ENCODE data around the gene MOB3A.
A peak's percentile ranks its signal among the peaks of the same experiment; 100 is the strongest.

The MOB3A gene

GRCh38 chr19:2055931-2056836, 39.9 kb downstream of the MOB3A start:
- DNase-seq (ENCODE audit: low read depth): peak; percentile 51

GRCh38 chr19:2054763-2055162, 41.4 kb downstream of the MOB3A start:
- no peak for TF ChIP-seq CTCF (IDR thresholded peaks at IDR 0.05; ENCODE audit: insufficient read depth, low read depth, low read length, missing control alignments)
- DNase-seq (ENCODE audit: low read depth): no peak
- H3K4me3 ChIP-seq (ENCODE audit: low read length): no peak overlapping the region

More at GRCh38 chr19:2055931-2056836, 39.9 kb downstream of the MOB3A start:
- H3K4me3 ChIP-seq (ENCODE audit: low read length): no peak overlapping the region
- TF ChIP-seq CTCF (IDR thresholded peaks at IDR 0.05; ENCODE audit: insufficient read depth, low read depth, low read length, missing control alignments): no peak

- no peak for TF ChIP-seq CTCF (IDR thresholded peaks at IDR 0.05; ENCODE audit: insufficient read depth, low read depth, low read length, missing control alignments)
- no peak overlapping the region for H3K4me3 ChIP-seq (ENCODE audit: low read length)
- no peak for DNase-seq (ENCODE audit: low read depth)
Observed at GRCh38 chr19:2053601-2054389, 42.3 kb downstream of the MOB3A start.

GRCh38 chr19:2051773-2052704, 44.1 kb downstream of the MOB3A start:
- peak; percentile 71 for DNase-seq (ENCODE audit: low read depth)
- no peak for TF ChIP-seq CTCF (IDR thresholded peaks at IDR 0.05; ENCODE audit: insufficient read depth, low read depth, low read length, missing control alignments)
- no peak overlapping the region for H3K4me3 ChIP-seq (ENCODE audit: low read length)

GRCh38 chr19:2050991-2051772, 44.9 kb downstream of the MOB3A start, which contains the start of gene MKNK2:
TSS of gene MKNK2 (minus strand) at chr19:2051244. CDS start at chr19:2050851, 393 bp downstream.
- peak within 1 kb of the TSS; percentile 96 for H3K4me3 ChIP-seq (ENCODE audit: low read length)
- peak; percentile 37 for TF ChIP-seq CTCF (IDR thresholded peaks at IDR 0.05; ENCODE audit: insufficient read depth, low read depth, low read length, missing control alignments)
- DNase-seq (ENCODE audit: low read depth): peak; percentile 82

Data from epithelial cell of esophagus (primary cell).